ENCODE data around the gene KCNJ11. TPM values are rescaled to one million over a fixed set of nuclear protein-coding genes. Genes with fewer than 3 reads are reported as not detected.

KCNJ11 gene
- total and polyA plus RNA-seq, 8 donors = 1.8 to 11.6 (median 8.1) TPM

DNA sequence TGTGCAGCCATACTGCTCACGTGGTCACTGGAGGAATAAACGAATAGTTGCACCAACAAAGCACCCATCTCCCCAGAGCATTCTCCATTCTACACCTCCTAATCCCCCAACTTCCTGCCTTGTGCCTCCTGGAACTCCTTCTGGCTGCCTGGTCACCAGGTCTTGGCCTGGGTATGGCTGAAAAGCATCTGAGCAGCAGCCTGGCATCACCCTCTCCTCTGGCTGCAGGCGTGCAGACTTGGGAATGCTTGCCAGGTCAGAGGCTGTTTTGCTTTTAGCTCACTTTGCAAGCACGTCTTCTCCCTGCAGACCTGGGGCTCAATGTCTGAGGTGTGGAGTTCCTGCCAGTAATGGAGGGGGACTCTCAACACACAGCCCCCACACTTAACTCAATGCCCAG is 33.3 kb upstream of the KCNJ11 start:
- Histone ChIP-seq H3K36me3 (no peaks in the 10 kb centered on the region), H3K27me3 (peaks cover 0 to 21% of the 10 kb centered on the region in 2 donors), H3K4me3 (no peak overlapping the region), H3K4me1 (no peaks in the 10 kb centered on the region), H3K27ac (no peak overlapping the region), H3K9me3 (no peaks in the 10 kb centered on the region)
- ATAC-seq (no peak), DNase-seq (no peak)
- intact Hi-C loops (cut with DNase I) = no loop called here
- TF ChIP-seq, protein P1, sequence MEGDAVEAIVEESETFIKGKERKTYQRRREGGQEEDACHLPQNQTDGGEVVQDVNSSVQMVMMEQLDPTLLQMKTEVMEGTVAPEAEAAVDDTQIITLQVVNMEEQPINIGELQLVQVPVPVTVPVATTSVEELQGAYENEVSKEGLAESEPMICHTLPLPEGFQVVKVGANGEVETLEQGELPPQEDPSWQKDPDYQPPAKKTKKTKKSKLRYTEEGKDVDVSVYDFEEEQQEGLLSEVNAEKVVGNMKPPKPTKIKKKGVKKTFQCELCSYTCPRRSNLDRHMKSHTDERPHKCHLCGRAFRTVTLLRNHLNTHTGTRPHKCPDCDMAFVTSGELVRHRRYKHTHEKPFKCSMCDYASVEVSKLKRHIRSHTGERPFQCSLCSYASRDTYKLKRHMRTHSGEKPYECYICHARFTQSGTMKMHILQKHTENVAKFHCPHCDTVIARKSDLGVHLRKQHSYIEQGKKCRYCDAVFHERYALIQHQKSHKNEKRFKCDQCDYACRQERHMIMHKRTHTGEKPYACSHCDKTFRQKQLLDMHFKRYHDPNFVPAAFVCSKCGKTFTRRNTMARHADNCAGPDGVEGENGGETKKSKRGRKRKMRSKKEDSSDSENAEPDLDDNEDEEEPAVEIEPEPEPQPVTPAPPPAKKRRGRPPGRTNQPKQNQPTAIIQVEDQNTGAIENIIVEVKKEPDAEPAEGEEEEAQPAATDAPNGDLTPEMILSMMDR (IDR thresholded peaks at IDR 0.05) = no peak

DNA sequence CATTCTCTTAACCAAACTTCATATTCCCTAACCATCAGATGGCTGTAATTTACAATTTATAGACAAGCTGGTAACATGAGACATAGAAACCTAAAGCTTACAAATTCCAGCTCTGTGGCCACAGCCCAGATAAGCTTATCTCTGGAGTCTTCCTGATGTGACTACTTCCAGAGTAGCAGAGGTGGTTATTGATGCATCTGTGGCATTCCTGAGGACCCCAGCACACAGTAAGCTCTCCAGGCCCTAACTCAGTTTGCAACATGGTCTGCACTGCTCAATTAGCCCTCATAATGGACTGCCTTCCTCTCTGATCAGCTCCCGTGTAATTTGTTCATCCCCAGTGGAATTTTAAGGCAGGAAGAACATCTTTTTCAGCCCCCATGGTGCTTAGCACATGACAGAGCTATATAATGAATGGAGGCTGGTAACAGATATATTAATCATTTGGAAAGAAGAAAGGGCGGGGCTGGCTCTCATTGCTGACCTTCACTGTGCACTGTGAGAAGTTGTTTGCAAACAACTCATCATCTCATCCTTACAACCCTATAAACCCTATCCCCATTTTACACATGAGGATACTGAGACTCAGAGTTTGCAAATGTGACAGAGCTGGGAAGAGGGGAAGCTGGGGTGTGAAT is 30.1 kb upstream of the KCNJ11 start:
- no peak for DNase-seq

DNA sequence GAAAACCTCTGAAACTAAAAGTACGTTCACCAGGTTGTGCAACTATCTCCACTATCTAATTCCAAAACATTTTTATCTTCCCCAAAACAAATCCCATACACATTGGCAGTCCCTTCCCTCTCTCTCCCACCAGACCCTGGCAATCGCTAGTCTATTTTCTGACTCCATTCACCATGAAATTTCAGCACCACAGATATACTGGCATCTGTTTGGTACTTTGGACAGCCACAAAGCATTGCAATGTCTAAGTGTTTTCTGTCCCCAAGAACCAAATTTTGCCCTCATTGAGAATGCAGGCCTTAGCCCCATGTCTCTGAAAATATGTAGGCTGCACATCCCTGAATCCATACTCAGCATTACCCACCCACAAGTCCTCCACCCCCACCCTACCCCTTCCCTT is 28.0 kb upstream of the KCNJ11 start:
- TF ChIP-seq, protein P1 (IDR thresholded peaks at IDR 0.05) = no peak
- Histone ChIP-seq H3K4me1 (peaks cover 0 to 5% of the 10 kb centered on the region in 2 donors), H3K36me3 (no peaks in the 10 kb centered on the region), H3K27me3 (peaks cover 0 to 21% of the 10 kb centered on the region in 2 donors), H3K27ac (no peak overlapping the region), H3K4me3 (no peak overlapping the region), H3K9me3 (no peaks in the 10 kb centered on the region)
- DNase-seq (no peak), ATAC-seq (no peak)
- intact Hi-C loops (cut with DNase I) = no loop called here

More for the DNA sequence above, 30.1 kb upstream of the KCNJ11 start:
- Histone ChIP-seq H3K27ac (no peak overlapping the region), H3K36me3 (no peaks in the 10 kb centered on the region), H3K4me1 (no peaks in the 10 kb centered on the region), H3K4me3 (no peak overlapping the region), H3K9me3 (no peaks in the 10 kb centered on the region), H3K27me3 (peaks cover 0 to 21% of the 10 kb centered on the region in 2 donors)
- TF ChIP-seq, protein P1 (IDR thresholded peaks at IDR 0.05) = no peak
- intact Hi-C loops (cut with DNase I) = no loop called here
- ATAC-seq = no peak

DNA sequence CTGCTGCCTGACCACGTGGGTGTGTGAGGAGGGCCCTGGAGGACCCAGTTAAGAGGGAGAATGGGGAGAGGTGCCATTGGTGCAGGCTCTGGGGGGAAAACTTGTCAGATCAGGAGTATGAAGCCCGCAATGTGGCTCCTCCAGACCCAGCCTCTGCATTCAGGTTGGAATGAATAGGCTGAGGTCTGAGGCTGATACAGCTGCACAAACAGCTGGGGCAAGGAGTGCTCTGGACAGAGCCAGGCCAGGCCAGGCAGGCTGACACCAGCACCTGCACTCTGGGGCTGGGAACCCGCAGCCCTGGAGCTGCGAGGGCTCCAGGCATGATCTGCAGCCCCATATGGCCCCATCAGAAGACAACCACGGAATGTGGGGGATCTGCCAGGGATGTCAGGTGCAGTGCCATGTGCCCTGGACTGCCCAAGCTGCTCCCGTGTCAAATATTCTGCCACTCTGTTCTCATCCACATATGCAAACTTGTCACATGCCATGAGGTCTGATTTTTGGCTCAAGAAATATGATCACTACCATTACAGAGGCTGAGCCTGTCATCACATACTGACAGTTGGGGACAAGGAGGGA is 27.2 kb upstream of the KCNJ11 start:
- Histone ChIP-seq H3K27me3 (peaks cover 0 to 13% of the 10 kb centered on the region in 2 donors), H3K9me3 (no peaks in the 10 kb centered on the region), H3K27ac (no peak overlapping the region), H3K4me1 (peaks cover 0 to 5% of the 10 kb centered on the region in 2 donors), H3K36me3 (no peaks in the 10 kb centered on the region), H3K4me3 (no peak overlapping the region)
- no peak for DNase-seq
- TF ChIP-seq, protein P1 (IDR thresholded peaks at IDR 0.05) = no peak
- ATAC-seq = no peak
- intact Hi-C loops (cut with DNase I) = no loop called here

DNA sequence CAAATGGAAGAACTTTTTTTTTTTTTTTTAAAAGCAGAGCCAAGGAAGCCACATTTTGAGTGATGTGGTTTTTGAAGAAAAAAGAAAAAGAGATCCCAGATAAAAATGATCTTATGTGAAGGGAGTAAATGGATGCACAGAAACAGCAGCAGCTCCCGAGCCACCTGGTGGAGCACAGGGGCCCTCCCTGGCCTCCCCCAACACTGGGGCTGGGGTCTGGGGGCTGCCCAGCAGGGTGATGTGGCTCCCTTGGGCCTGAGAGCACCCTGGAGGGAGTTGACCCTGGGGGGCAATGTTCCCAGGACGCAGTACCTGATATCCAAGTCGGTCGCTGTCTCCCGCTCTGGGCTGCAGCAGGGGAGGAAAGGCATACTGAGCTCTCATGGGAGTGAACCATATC is 26.5 kb upstream of the KCNJ11 start:
- Histone ChIP-seq H3K4me1 (peaks cover 0 to 5% of the 10 kb centered on the region in 2 donors), H3K36me3 (no peaks in the 10 kb centered on the region), H3K4me3 (no peak overlapping the region), H3K27me3 (peaks cover 0 to 10% of the 10 kb centered on the region in 2 donors), H3K27ac (no peak overlapping the region), H3K9me3 (no peaks in the 10 kb centered on the region)
- intact Hi-C loops (cut with DNase I) = no loop called here
- no peak for DNase-seq
- TF ChIP-seq, protein P1 (IDR thresholded peaks at IDR 0.05) = no peak
- no peak for ATAC-seq
